SU-DHL-6 (cell line): ENCODE data around the gene RAB9A.

Source experiments
- CTCF ChIP-seq: fragments of 200-600 bp; sonication (generic); IDR thresholded peaks from one replicate; pipeline ENCODE4 v1.5.1; 2017; ENCODE audit warnings: antibody characterized with exemption, mild to moderate bottlenecking, low read length, moderate library complexity; ENCODE audit not compliant: insufficient read depth, poor library complexity, severe bottlenecking
- EZH2phosphoT487 ChIP-seq: fragments of 200-600 bp; sonication (generic), shearing (Covaris generic); conservative IDR thresholded peaks from 2 replicates; pipeline ENCODE4 v1.6.1; 2018; ENCODE audit warnings: mild to moderate bottlenecking, antibody characterized with exemption, low read length, moderate library complexity, mixed read lengths

- no peak for TF ChIP-seq CTCF
- no peak for TF ChIP-seq EZH2phosphoT487
Observed at GRCh38 chrX:13755254-13755653, 66.3 kb downstream of the RAB9A start.
